Stimulated activated CD4-positive, alpha-beta T cell treated with anti-CD3 and anti-CD28 coated beads, Interleukin-15, amount 100 ng/mL, for 24 hours (primary cell): ENCODE results near the gene TRIM4.
"Not testable (repeated sequence)": the region's sequence is repeated elsewhere in the genome, so short reads cannot be mapped to it uniquely, and the experiment has no call there.

ENCODE experiments used
- DNase-seq: peaks from one replicate; pipeline ENCODE4 v3.0.0-alpha.2; 2020

TRIM4 gene

GRCh38 chr7:99919814-99920112 is 433 bp upstream of the TRIM4 start:
- no peak for DNase-seq

DNA sequence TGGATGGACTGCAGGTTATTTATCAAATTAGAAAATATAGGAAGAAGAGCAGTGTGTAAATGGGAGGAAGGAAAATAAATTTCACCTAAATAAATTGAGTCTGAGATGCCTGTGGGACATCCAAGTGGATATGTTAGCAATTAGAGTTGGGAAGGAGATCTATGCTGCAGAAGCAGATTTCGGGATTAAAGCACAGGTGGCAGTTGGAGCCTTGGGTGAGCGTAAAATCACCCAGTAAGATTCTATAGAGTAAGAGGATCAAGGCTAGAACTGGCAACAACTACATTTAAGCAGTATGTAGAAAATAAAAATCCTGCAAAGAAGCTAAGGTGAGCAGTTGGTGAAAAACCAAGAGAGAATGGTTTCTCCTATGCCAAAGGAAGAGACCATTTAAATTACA is 8.4 kb downstream of the TRIM4 start:
- no peak for DNase-seq

DNA sequence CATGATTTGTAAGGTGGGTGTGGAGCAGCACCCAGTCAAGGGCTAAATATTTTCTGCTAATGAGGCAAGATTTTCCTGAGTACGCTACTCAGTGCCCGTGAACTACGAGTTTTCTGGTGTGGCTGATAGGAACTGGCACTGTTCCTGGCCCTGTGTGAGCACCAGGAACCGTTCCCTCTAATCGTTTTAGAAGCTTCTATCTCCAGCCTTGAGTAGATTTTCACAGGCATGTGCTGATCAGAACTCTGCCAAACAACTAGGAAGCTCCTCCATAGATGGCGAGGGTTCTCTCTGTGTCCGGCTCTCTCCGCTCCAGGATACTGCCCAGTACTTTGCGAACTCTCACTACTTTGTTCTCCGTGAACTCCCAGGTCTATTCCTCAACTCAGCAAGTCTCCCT is 17.7 kb downstream of the TRIM4 start:
- DNase-seq: no peak

DNA sequence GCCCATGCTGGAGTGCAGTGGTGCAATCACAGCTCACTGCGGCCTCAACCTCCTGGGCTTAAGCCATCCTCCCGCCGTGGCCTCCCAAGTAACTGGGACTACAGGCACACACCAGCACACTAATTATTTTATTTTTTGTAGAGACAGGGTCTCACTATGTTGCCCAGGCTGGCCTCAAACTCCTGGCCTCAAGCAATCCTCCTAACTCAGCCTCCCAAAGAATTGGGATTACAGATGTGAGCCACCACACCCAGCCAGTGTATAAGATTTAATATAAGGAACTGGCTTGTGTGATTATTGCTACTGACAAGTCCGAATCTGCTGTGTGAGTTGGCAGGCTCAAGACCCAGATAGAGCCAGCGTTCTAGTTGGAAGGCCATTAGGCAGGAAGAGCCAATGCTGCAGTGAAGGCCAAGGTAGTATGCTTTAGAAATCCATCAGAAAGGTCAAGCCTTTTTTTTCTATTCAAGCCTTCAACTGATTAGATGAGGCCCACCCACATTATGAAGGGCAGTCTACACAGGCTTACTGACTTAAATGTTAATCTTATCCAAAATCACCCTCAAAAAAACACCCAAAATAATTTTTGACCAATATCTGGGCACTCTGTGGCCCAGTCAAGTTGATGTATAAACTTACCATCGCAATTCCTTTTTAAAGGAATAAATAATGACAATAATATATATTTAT is 19.4 kb downstream of the TRIM4 start:
- no peak for DNase-seq

- no peak for DNase-seq
Measured at GRCh38 chr7:99898836-99899235, 20.5 kb downstream of the TRIM4 start.

DNA sequence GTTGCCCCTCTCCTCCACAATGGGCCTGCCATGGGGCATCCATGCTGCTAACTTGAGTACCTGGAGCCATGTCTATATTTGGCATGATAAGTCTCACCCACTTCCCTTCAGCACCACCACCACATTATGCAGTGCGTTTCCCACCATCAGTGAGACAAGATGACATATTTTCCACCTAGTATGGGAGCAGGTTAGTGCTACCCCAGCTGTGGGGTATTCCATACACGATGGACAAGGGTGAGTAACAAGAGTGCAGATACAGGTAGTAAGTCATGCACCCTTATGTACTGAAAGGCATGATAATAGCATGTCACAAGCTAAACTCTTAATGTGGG is 21.3 kb downstream of the TRIM4 start:
- no peak for DNase-seq

GRCh38 chr7:99897322-99898022 is 21.9 kb downstream of the TRIM4 start:
- no peak for DNase-seq

GRCh38 chr7:99894738-99895137 is 24.6 kb downstream of the TRIM4 start:
- DNase-seq: no peak

DNA sequence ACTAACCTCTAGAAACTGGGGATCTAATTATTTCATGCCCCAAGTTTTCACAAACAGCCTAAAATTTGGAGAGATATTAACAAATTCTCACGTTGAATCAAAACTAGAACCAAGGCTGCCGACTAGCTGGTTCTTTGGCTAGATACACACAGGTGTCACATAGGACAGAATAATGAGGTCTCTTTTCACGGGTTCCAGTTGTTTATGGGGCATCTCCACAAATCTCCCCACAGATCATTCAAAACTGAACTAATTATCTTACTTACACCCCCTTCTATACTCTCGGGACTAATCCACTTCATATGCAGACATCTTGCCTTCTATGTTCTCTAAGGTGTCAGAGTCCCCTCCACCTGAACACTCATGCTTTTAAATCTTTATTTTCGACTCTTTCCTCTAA is 26.1 kb downstream of the TRIM4 start:
- no peak for DNase-seq

DNA sequence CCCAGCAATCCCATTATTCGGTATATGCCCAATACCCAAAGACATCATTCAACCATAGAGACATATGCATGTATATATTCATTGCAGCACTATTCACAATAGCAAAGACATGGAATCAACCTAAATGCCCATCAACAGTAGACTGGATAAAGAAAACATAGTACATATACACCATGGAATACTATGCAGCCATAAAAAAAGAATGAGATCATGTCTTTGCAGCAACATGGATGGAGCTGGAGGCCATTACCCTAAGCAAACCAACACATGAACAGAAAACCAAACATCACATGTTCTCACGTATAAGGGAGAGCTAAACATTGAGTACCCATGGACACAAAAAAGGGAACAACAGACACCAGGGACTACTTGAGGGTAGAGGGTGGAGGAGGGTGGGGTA is 29.0 kb downstream of the TRIM4 start:
- not testable (repeated sequence) for DNase-seq

DNA sequence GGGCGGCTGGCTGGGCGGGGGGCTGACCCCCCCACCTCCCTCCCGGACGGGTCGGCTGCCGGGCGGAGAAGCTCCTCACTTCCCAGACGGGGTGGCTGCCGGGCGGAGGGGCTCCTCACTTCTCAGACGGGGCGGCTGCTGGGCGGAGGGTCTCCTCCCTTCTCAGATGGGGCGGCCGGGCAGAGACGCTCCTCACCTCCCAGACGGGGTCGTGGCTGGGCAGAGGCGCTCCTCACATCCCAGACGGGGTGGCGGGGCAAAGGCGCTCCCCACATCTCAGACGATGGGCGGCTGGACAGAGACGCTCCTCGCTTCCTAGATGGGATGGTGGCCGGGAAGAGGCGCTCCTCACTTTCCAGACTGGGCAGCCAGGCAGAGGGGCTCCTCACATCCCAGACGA is 31.0 kb downstream of the TRIM4 start:
- not testable (repeated sequence) for DNase-seq

GRCh38 chr7:99881370-99881769 is 38.0 kb downstream of the TRIM4 start:
- DNase-seq: no peak

DNA sequence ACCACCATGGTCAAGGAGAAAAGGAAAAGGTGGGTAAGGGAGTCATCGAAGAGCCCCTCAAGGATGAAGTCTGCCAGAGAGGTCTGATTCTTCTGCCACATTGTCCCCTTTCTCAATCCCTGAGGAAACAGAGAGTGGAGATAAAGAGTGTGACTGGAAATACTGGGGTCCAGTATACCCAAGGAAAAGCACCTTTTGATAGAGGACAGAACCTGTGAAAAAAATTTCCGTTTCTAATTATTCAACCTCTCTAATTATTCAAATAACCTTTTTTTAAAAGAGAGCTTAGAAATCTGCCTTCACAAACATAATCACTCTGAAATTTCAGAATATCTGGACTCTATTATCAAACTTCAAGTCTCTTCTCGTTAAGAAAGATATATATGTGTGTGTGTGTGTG is 42.4 kb downstream of the TRIM4 start, which contains the start of gene OR2AE1:
OR2AE1 (minus strand) TSS at position 101 of the 400 bp plus-strand sequence; CDS start at position 101, 0 bp downstream.
- no peak for DNase-seq

DNA sequence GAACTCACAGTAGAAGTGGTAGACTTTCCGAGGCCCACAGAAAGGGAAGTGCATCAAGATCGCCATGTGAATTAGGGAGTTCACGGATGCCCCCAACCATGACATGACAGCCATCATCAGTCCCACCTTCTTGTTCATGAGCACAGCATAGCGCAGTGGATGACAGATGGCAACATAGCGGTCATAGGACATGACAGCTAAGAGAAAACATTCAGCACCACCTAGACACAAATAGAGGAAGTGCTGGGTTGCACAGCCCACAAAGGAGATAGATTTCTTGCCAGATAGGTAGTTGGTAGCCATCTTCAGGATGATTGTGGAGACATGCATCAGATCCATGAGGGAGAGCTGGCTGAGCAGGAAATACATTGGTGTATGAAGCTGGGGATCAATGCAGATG is 42.8 kb downstream of the TRIM4 start:
- no peak for DNase-seq

DNA sequence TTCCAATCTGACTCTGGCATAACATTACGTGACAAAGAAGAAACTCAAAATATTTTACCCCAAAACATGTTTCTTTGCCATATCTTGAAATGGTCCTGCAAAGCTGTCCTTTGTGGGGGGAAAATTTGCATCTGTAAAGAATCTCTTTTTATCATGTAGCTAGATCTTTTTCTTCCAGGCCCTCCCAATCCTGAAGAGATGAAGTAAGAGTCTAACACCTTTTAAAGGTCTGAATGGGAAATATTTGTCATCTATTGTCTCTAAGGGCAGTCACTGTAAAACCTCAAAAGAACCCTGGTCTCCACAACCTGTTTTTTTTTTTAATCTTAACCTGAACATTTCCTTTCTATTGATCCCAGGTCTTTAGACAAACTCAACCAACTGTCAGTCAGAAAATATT is 51.1 kb downstream of the TRIM4 start:
- no peak for DNase-seq

GRCh38 chr7:99867477-99867876 is 51.9 kb downstream of the TRIM4 start:
- not testable (repeated sequence) for DNase-seq

GRCh38 chr7:99863847-99864440 is 55.4 kb downstream of the TRIM4 start:
- no peak for DNase-seq

- DNase-seq: no peak
Measured at GRCh38 chr7:99860281-99861127, 58.8 kb downstream of the TRIM4 start.

DNA sequence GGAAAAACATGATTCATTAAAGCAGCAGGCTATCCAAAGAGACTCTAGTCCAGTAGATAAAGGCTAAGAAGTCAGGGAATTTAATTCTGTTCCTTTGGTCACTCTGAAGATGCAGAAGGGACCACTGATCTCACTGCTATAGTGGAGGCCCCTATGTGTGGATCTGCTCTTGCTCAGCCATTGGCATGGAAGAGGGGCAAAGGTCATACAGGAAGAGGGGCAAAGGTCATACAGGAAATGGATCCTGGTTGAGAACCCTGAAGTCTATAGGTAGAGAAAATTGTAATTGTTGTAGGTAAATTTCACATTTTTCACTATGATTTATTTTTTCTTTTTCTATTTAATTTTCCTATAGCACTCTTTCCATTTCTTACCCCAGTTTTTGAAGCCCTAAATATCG is 64.1 kb downstream of the TRIM4 start:
- no peak for DNase-seq

DNA sequence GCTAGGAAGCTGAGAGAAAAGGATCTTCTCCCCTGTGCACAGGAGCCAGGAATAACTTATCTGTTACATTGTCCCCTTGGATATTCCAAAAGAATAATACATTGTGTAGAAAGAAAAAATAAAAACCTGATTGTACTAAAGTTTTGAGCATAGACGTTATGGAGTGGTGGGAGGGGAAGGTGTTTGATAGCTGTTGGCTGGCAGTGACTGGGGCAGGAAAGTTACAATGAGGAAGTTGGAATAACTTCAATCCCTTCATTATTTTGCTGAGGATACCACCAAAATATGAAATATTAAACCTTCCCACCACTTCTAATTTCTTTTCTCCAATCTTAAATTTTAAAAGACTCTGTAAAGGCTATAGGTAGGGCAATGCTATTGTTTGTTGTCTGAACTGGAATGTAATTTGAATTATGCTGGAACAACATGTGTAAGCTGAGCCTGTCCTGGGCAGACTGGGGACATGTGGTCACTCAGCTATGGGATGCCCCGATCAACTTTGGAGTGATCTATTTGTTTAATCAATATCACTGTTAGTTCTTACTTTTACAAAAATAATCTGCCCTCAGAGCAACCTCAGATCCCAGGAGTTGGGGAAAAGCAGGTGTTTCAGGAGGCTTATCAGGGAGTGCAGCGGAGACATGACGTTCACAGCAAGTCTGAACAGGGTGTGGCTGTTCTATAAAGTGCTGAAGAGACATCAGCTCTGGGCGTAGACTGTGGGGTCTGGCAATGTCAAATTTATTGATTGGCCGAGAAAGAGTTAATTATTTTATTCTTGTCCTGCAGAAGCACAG is 70.7 kb downstream of the TRIM4 start:
- no peak for DNase-seq

DNA sequence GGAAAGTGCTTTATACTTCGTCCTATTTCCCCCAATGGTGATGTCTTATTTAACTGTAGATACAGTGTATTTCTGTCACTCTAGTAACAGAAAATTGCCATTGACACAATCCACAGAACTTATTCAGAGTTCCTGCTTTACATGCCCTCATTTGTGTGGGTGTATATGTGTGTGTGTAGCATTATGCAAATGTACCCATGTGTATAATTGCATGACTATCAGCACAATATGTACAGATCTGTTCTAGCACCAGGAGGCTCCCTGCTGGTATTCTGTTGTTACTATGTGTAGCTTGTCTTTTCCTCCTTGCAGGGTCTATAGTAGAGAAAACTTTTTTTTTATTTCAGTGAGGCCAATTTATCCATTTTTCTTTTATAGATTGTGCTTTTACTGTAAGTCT is 75.0 kb downstream of the TRIM4 start:
- no peak for DNase-seq

- no peak for DNase-seq
Measured at GRCh38 chr7:99843808-99844207, 75.5 kb downstream of the TRIM4 start.

GRCh38 chr7:99842926-99843325 is 76.4 kb downstream of the TRIM4 start:
- no peak for DNase-seq
